Esophagus muscularis mucosa (tissue), 4 donors: Measurements from ENCODE around the gene ULK2. TPM values are rescaled to one million over a fixed set of nuclear protein-coding genes. Genes with fewer than 3 reads are reported as not detected.

Experiments used
- DNase-seq: peaks from one replicate; pipeline ENCODE4 v3.0.0-alpha.2; 2017; ENCODE audit errors: extremely low spot score
- H3K27ac ChIP-seq, 4 donors: fragments of 200-600 bp; sonication (generic); replicated peaks in 1 of 4; 1 replicate in 3 of 4; 2 replicates in 1 of 4; pipeline ENCODE4 v1.5.1; 2016 to 2019; ENCODE audit warnings: mild to moderate bottlenecking in 1 of 4
- H3K27me3 ChIP-seq, 4 donors: fragments of 200-600 bp; sonication (generic); one replicate each; pipeline versions ENCODE4 v1.5.1 to v1.6.0; 2016 to 2019
- H3K36me3 ChIP-seq, 4 donors: fragments of 200-600 bp; sonication (generic); one replicate each; pipeline ENCODE4 v1.5.1; 2016 to 2019
- H3K4me1 ChIP-seq, 4 donors: fragments of 200-600 bp; sonication (generic); one replicate each; pipeline ENCODE4 v1.5.1; 2016 to 2019
- H3K4me3 ChIP-seq, 4 donors: fragments of 200-600 bp; sonication (generic); 1 replicate in 2 of 4; 2 replicates in 2 of 4; pipeline ENCODE4 v1.5.1; 2016 to 2019; ENCODE audit warnings: mild to moderate bottlenecking in 4 of 4, moderate library complexity in 1 of 4
- H3K9me3 ChIP-seq, 4 donors: fragments of 200-600 bp; sonication (generic); 1 replicate in 3 of 4; 2 replicates in 1 of 4; pipeline ENCODE4 v1.5.1; 2016 to 2019
- CTCF ChIP-seq, 3 experiments: fragments of 200-600 bp in 2 of 3; fragments of 450-650 bp in 1 of 3; sonication (generic) in 2 of 3; IDR thresholded peaks; one replicate each; pipeline ENCODE4 v1.5.1; 2017 to 2019; ENCODE audit warnings: antibody characterized with exemption in 3 of 3, mild to moderate bottlenecking in 2 of 3, moderate library complexity in 1 of 3
- EP300 ChIP-seq: sonication (generic); formaldehyde crosslinking; IDR thresholded peaks from one replicate; pipeline ENCODE4 v1.6.1; 2017; ENCODE audit warnings: antibody characterized with exemption
- POLR2A ChIP-seq: fragments of 450-650 bp; IDR thresholded peaks from one replicate; pipeline ENCODE4 v1.6.1; 2017; ENCODE audit warnings: antibody characterized with exemption, moderate library complexity, mild to moderate bottlenecking, low read depth
- POLR2AphosphoS5 ChIP-seq, 2 donors: sonication (generic); formaldehyde crosslinking; IDR thresholded peaks; one replicate each; pipeline ENCODE4 v1.6.1; 2017; ENCODE audit warnings: antibody characterized with exemption in 2 of 2
- WGBS: methylation state at CpG from one replicate; pipeline ENCODE4 v1.1.5; 2018; 5-methylcytosine and 5-hydroxymethylcytosine counted together
- intact Hi-C: fragments of 100-400 bp; cut with DNase I; formaldehyde crosslinking; loops from one replicate; pipeline ENCODE4 v1.15.1; 2023
- total RNA-seq, 4 donors: library from RNA; depleted of rRNA; stranded (reverse); fragments of >200 nt; gene quantifications; one replicate each; pipeline versions ENCODE4 v1.1.0 to v1.2.1, GENCODE V29; 2016

The ULK2 gene
- total RNA-seq, 4 donors from 2014 or later = 27.8 to 59.0 (median 43.1) TPM

- TF ChIP-seq EP300 (no peak), CTCF (IDR thresholded peaks at IDR 0.05) (no peak), POLR2A (no peak), POLR2AphosphoS5 (IDR thresholded peaks at IDR 0.05) (no peak)
- H3K9me3 ChIP-seq = no peaks in the 10 kb centered on the region
- no peaks in the 10 kb centered on the region for H3K36me3 ChIP-seq
- H3K27ac ChIP-seq = no peak overlapping the region
- WGBS = 86% methylated on average over 14 of the region's 15 CpGs
- no peak overlapping the region for H3K4me3 ChIP-seq
- no peak for DNase-seq
- H3K27me3 ChIP-seq = no peaks in the 10 kb centered on the region
- H3K4me1 ChIP-seq = no peaks in the 10 kb centered on the region
- intact Hi-C loops = no loop called here
These were observed 130.2 kb downstream of the ULK2 start for GRCh38 chr17:19737305-19738072.

- Histone ChIP-seq H3K9me3 (no peaks in the 10 kb centered on the region), H3K36me3 (no peaks in the 10 kb centered on the region), H3K4me3 (no peak overlapping the region), H3K27ac (no peak overlapping the region), H3K4me1 (peaks cover 0 to 3% (median 0%) of the 10 kb centered on the region in 4 donors), H3K27me3 (no peaks in the 10 kb centered on the region)
- no peak for DNase-seq
- intact Hi-C loops = no loop called here
- whole genome bisulfite sequencing = 68% methylated on average over 11 of the region's 11 CpGs
- TF ChIP-seq POLR2A (no peak), POLR2AphosphoS5 (IDR thresholded peaks at IDR 0.05) (no peak), EP300 (no peak), CTCF (IDR thresholded peaks at IDR 0.05) (no peak)
These were observed 131.7 kb downstream of the ULK2 start for GRCh38 chr17:19736071-19736470.

GRCh38 chr17:19733953-19734526, 133.7 kb downstream of the ULK2 start:
- Histone ChIP-seq H3K9me3 (no peaks in the 10 kb centered on the region), H3K4me3 (no peak overlapping the region), H3K4me1 (peaks cover 5 to 10% (median 8%) of the 10 kb centered on the region in 4 donors), H3K27me3 (no peaks in the 10 kb centered on the region), H3K36me3 (no peaks in the 10 kb centered on the region), H3K27ac (no peak overlapping the region)
- TF ChIP-seq POLR2AphosphoS5 (IDR thresholded peaks at IDR 0.05) (no peak), POLR2A (no peak), EP300 (no peak), CTCF (IDR thresholded peaks at IDR 0.05) (no peak)
- WGBS = 77% methylated on average over 11 of the region's 11 CpGs
- intact Hi-C loops = no loop called here
- no peak for DNase-seq

- no peak overlapping the region for H3K27ac ChIP-seq
- intact Hi-C loops = no loop called here
- no peak overlapping the region for H3K4me3 ChIP-seq
- DNase-seq = no peak
- H3K4me1 ChIP-seq = peaks cover 27 to 34% (median 32%) of the 10 kb centered on the region in 4 donors
- no peaks in the 10 kb centered on the region for H3K27me3 ChIP-seq
- 94% methylated on average over 11 of the region's 11 CpGs for WGBS
- TF ChIP-seq EP300 (no peak), POLR2AphosphoS5 (IDR thresholded peaks at IDR 0.05) (no peak), POLR2A (no peak)
- no peaks in the 10 kb centered on the region for H3K36me3 ChIP-seq
- no peaks in the 10 kb centered on the region for H3K9me3 ChIP-seq
These were observed 136.1 kb downstream of the ULK2 start for GRCh38 chr17:19731626-19732025.

- no peak for TF ChIP-seq CTCF (IDR thresholded peaks at IDR 0.05)
- no peak for TF ChIP-seq POLR2A
- no peak for TF ChIP-seq POLR2AphosphoS5 (IDR thresholded peaks at IDR 0.05)
- TF ChIP-seq EP300 = no peak
- 81% methylated on average over 4 of the region's 4 CpGs for WGBS
- no peak for DNase-seq
- Histone ChIP-seq H3K9me3 (no peaks in the 10 kb centered on the region), H3K27ac (peak overlapping the region in 2 of 4 donors; percentile 1 to 38), H3K27me3 (no peaks in the 10 kb centered on the region), H3K4me3 (no peak overlapping the region), H3K36me3 (no peaks in the 10 kb centered on the region), H3K4me1 (peaks cover 27 to 41% (median 39%) of the 10 kb centered on the region in 4 donors)
- intact Hi-C loops = no loop called here
These were observed 136.9 kb downstream of the ULK2 start for GRCh38 chr17:19730843-19731242.
